Embryonic facial prominence (tissue), 1 donor: ENCODE data around the gene DGCR6L.
"Not testable (repeated sequence)": the region's sequence is repeated elsewhere in the genome, so short reads cannot be mapped to it uniquely, and the experiment has no call there.

Experiments
- DNase-seq: peaks from one replicate; pipeline ENCODE4 v3.0.0-alpha.2; 2016; ENCODE audit errors: extremely low spot score

Gene DGCR6L

GRCh38 chr22:20275836-20276235 lies 44.0 kb downstream of the DGCR6L start:
- no peak for DNase-seq

DNA sequence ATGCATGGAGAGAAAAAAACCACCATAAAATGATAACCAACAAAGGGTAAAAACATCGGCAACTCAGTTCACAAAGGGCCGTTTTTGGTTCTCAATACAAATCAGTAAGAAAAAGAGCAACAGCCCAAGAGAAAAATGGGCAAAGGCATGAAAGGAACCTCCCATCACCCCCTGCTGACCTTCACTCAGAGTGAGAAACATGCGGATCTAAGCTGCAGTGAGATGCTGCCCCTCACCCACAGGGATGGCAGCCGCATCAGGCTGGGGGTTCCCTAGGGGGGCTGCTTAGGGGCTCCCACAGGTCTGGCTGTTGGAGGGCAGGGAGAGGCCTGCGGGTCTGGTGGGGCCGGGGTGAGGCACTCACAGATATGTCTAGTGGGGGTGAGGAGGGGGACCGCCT lies 44.5 kb downstream of the DGCR6L start:
- not testable (repeated sequence) for DNase-seq

DNA sequence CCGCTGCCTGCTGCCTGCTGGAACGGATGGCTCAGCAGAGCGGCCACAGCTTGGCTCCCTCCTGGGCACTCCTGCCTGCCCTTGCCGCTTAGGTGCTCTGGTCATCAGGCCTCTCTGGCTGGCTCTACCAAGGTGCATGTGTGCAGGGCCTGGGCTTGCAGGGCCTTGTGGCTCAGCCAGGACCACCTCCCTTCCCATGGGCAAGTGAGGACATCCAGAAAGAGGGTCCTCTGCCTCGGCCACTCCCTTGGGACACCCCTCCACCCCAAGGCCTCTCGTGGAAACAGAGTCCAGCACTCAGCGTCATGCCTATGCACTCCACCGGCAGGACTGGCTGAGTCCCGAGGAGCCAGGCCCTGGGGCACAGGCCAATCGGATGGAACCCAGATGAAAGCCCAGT lies 45.5 kb downstream of the DGCR6L start:
- DNase-seq: not testable (repeated sequence)

DNA sequence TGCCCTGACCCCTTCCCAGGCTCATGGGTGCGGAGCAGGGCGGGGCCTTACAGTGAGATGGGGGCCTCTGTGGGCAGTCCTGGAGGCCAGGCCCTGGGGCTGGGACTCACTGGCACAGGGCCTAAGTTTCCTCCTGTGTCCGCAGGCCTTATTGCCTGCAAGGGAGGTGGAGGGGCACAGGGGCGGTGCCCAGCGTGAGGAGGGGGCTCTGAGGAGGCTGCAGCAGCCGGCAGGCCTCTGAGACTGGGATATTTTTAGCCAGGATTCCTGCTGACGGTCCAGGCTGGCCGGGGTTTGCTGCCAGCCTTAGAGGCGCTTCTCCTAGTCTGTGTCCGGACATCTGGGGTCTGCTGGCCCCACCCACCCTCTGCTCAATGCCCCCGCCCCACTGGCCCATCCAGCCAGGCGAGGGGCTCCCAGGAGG lies 46.1 kb downstream of the DGCR6L start:
- DNase-seq: no peak

DNA sequence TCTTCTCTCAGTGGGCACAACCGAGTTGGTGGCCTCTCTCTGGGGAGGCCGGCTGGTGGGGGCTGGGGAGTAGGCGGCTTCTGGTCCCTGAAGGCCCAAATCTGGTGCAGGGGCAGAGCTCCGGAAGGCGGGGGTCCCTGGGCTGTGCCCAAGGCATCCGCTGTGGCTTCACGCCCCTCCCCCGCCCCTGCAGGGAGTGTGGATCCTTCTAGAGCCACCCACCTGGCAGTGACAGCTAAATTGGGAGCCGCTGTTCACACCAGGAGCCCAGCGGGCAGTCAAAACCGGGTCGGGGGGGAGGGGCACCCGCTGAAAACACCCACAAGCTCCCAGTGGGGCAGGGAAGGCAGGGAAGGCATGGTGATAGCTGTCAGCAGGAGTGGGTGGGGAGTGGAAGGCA lies 47.2 kb downstream of the DGCR6L start:
- DNase-seq: no peak

- no peak for DNase-seq
These were observed 47.7 kb downstream of the DGCR6L start for GRCh38 chr22:20272174-20272573.

GRCh38 chr22:20271114-20271994 lies 48.5 kb downstream of the DGCR6L start:
- DNase-seq: no peak

- not testable (repeated sequence) for DNase-seq
These were observed 49.4 kb downstream of the DGCR6L start for GRCh38 chr22:20270190-20271113.

GRCh38 chr22:20269673-20270072 lies 50.2 kb downstream of the DGCR6L start:
- not testable (repeated sequence) for DNase-seq

DNA sequence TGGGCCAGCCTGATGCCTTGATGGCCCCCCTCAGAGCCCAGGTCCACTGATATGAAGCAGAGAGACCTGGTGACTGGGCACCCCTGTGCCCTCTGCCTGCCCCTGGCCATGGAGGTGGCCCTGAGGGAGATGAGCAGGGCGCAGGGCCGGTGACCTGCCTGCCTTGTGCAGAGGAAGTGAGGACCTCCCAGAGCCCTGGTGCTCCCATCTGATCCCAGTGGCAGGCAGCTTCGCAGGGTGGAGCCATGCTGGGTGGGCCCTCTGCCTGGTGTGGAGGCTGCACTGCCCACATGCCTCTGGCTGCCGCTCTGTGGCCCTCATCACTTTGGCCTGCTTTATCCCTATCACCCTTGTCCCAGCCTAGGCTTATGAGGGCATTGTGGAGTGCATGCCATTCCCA lies 50.7 kb downstream of the DGCR6L start:
- not testable (repeated sequence) for DNase-seq

DNA sequence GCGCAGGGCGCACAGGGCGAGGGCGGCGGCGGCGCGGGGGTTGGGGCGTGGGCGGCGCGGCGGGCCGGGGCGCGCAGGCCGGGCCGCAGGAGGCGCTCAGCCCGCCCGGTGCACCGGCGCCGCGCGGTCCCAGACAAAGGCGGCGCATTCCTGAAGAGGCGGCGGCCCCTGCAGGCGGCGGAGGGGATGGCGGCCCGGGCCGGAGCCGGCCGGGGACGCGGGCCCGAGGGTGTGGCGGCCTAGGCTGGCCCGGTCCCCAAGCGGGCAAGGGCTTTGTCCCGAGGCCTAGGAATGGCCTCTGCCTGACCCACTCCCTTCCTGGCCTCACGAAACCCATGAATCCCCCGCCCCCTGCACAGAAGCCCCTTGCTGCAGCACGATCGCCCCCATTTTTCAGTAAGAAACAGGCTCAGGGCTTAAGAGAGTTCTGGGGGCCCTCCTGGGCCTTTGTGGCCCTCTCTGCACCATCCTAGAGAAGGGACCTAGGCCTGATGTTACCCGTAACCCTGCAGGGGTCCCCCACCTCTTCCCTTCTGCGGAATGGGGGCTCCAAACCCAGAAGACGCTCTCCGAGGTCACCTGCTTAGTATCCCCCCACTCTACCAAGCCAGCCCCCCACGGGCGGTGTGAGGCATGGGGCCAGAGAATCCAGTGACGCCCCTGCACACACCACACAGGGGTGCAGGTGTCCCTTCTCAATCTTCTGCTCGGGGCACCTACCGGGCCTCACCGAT lies 51.4 kb downstream of the DGCR6L start, which contains the start of gene RTN4R:
Gene RTN4R (minus strand): TSS at position 40 of the 734 bp plus-strand sequence. CDS start 226 bp downstream, outside the sequence.
- no peak for DNase-seq

- DNase-seq: no peak
These were observed 52.2 kb downstream of the DGCR6L start for GRCh38 chr22:20267441-20268278.

- not testable (repeated sequence) for DNase-seq
These were observed 53.0 kb downstream of the DGCR6L start for GRCh38 chr22:20266667-20267440.

DNA sequence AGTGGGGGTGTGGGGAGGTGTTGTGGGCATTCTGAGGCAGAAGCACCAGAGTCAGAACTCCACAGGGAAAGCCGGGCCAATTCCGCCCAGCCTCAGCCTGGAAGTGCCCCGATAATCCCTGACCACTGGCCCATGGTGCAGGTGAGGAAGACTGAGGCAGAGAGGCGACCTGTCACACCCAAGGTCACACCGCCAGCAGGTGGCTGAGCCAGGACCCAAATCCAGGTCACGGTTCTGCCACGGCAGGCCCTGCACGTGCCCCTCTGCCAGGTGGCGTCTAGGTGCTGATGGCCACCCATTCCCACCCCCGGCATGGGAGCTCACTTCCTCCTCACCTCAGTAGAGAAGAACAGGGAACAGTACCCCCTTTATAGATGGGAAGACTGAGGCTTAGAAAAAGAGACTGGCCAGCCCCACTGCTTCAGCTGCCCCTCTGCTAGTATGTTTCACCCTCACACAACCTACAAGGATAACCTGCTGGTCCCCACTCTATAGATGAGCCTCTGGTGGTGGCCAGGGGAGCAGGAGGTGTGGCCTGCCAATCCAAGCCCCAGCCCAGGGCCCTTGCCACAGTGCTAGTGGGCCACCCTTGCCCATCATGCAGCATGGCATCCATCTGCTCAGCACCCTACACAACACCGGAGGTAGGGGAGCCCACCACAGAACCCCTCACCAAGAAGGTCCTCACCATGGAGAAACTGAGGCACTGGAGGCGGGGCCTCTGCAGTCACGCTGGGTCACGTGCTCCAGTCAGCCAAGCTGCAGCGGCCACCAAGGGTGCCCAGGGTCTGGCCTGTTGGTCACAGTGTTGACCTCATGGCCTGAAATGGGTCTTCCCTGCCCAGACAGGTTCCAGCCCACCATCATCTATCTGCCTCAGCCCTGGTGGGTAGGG lies 53.8 kb downstream of the DGCR6L start:
- not testable (repeated sequence) for DNase-seq

- DNase-seq: no peak
These were observed 55.0 kb downstream of the DGCR6L start for GRCh38 chr22:20264614-20265452.
